Activated naive CD8-positive, alpha-beta T cell (primary cell): ENCODE measurements around the gene MMP17.

Experiments used
- H3K27ac Mint-ChIP-seq: one replicate; pipeline ENCODE4 v1.8.0; 2021; ENCODE audit warnings: mixed read lengths
- H3K27me3 Mint-ChIP-seq: one replicate; pipeline ENCODE4 v1.8.0; 2021; ENCODE audit warnings: mixed read lengths
- H3K36me3 Mint-ChIP-seq: one replicate; pipeline ENCODE4 v1.8.0; 2021; ENCODE audit warnings: mixed read lengths
- H3K4me1 Mint-ChIP-seq: one replicate; pipeline ENCODE4 v1.8.0; 2021; ENCODE audit warnings: low read depth, mixed read lengths
- H3K4me3 Mint-ChIP-seq: one replicate; pipeline ENCODE4 v1.8.0; 2021; ENCODE audit warnings: mild to moderate bottlenecking, mixed read lengths
- H3K9me3 Mint-ChIP-seq: one replicate; pipeline ENCODE4 v1.8.0; 2021; ENCODE audit warnings: low read depth, mixed read lengths

MMP17 gene

GRCh38 chr12:131815131-131815530 is 13.1 kb upstream of the MMP17 start:
- H3K4me3 Mint-ChIP-seq, result no peak overlapping the region
- peaks cover 6% of the 10 kb centered on the region for H3K9me3 Mint-ChIP-seq
- peaks cover 3% of the 10 kb centered on the region for H3K27me3 Mint-ChIP-seq
- H3K36me3 Mint-ChIP-seq, result peaks cover 8% of the 10 kb centered on the region
- no peaks in the 10 kb centered on the region for H3K4me1 Mint-ChIP-seq
- H3K27ac Mint-ChIP-seq, result no peak overlapping the region

- Mint-ChIP-seq H3K36me3 (peaks cover 8% of the 10 kb centered on the region), H3K4me1 (no peaks in the 10 kb centered on the region), H3K4me3 (no peak overlapping the region), H3K27ac (no peak overlapping the region), H3K27me3 (peaks cover 3% of the 10 kb centered on the region), H3K9me3 (peaks cover 6% of the 10 kb centered on the region)
Observed at GRCh38 chr12:131816495-131816894, 11.7 kb upstream of the MMP17 start.

- no peak overlapping the region for H3K27ac Mint-ChIP-seq
- H3K9me3 Mint-ChIP-seq, result peaks cover 6% of the 10 kb centered on the region
- H3K27me3 Mint-ChIP-seq, result peaks cover 3% of the 10 kb centered on the region
- no peak overlapping the region for H3K4me3 Mint-ChIP-seq
- H3K4me1 Mint-ChIP-seq, result no peaks in the 10 kb centered on the region
- peaks cover 3% of the 10 kb centered on the region for H3K36me3 Mint-ChIP-seq
Observed at GRCh38 chr12:131817241-131817640, 11.0 kb upstream of the MMP17 start.

DNA sequence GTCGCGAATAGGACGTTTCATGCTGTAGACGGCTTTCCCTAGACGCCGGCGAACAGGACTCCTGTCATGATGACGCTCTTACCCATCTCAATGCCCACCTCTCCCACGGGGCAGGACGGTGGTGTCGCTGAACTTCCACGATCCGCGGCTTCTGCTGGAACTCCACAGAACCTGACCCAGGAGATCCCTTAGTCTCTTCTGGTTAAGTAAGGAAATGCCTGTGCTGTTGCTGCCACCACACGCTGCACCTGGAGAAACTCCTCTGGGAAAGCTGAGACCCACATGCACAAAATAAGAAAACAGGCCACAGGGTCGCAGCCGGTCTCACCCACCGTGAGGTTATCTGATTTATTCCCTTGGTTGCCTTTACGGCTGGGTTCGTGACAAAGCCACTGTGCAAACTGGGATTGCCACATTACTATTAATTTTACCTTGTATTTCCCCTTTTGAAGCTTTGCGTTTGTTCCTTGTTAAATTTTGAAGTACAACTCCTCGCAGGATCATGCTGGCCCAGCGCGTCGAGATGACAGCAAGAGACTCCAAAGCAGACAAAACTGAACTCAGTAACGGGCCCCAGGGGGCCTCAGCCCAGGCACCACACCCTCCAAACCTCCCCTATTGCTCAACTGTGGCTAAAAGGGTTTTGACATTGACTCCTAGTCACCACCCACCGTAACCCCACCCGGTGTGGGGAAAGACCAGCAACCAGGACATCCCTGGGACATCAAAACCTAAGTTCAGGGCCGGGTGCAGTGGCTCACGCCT is 9.2 kb upstream of the MMP17 start:
- H3K4me3 Mint-ChIP-seq, result no peak overlapping the region
- no peaks in the 10 kb centered on the region for H3K4me1 Mint-ChIP-seq
- peaks cover 3% of the 10 kb centered on the region for H3K27me3 Mint-ChIP-seq
- H3K36me3 Mint-ChIP-seq, result no peaks in the 10 kb centered on the region
- H3K27ac Mint-ChIP-seq, result no peak overlapping the region
- H3K9me3 Mint-ChIP-seq, result no peaks in the 10 kb centered on the region

GRCh38 chr12:131824450-131824849 is 3.7 kb upstream of the MMP17 start:
- Mint-ChIP-seq H3K27me3 (peaks cover 12% of the 10 kb centered on the region), H3K36me3 (no peaks in the 10 kb centered on the region), H3K4me3 (no peak overlapping the region), H3K4me1 (peaks cover 6% of the 10 kb centered on the region), H3K9me3 (no peaks in the 10 kb centered on the region), H3K27ac (no peak overlapping the region)

DNA sequence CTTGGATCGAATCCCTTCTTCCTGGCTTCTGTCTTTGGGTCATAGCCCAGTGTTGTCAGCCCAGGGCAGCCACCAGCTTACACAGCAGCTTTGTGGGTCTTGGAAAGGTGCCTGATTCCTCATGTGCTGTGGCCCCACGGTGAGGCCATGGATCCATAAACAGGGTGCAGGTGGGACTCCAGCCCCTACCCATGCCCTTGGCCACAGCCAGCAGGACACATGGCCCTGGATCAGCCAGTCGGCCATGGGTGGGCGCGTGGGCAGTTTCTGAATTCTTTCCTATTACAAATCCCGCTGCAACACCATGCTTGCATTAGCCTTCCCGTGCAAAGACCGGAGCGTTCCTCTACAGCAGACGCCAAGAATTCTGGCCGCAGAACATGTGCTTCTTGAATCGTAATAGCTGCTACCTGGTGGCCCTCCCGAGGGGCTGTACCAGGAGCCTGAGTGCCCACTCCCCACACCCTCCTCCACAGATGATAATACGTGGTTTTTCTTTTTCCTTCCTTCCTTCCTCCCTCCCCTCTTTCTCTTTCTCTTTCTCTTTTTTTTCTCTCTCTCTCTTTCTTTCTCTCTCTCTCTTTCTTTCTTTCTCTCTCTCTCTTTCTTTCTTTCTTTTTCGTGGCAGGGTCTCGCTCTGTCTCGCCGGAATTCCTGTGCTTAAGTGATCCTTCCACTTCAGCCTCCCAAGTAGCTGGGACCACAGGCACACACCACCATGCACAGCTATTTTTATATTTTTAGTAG is 2.9 kb upstream of the MMP17 start:
- H3K9me3 Mint-ChIP-seq, result no peaks in the 10 kb centered on the region
- peaks cover 12% of the 10 kb centered on the region for H3K27me3 Mint-ChIP-seq
- H3K36me3 Mint-ChIP-seq, result no peaks in the 10 kb centered on the region
- H3K4me1 Mint-ChIP-seq, result peaks cover 6% of the 10 kb centered on the region
- no peak overlapping the region for H3K27ac Mint-ChIP-seq
- no peak overlapping the region for H3K4me3 Mint-ChIP-seq

- Mint-ChIP-seq H3K27me3 (peaks cover 12% of the 10 kb centered on the region), H3K9me3 (no peaks in the 10 kb centered on the region), H3K27ac (no peak overlapping the region), H3K36me3 (no peaks in the 10 kb centered on the region), H3K4me3 (peak overlapping the region; percentile 38), H3K4me1 (peaks cover 10% of the 10 kb centered on the region)
Observed at GRCh38 chr12:131826097-131826928, 1.9 kb upstream of the MMP17 start.

GRCh38 chr12:131828671-131829355 is 620 bp downstream of the MMP17 start:
- Mint-ChIP-seq H3K27ac (no peak overlapping the region), H3K9me3 (no peaks in the 10 kb centered on the region), H3K4me3 (peak overlapping the region; percentile 76), H3K4me1 (peaks cover 10% of the 10 kb centered on the region), H3K27me3 (peaks cover 17% of the 10 kb centered on the region), H3K36me3 (no peaks in the 10 kb centered on the region)

DNA sequence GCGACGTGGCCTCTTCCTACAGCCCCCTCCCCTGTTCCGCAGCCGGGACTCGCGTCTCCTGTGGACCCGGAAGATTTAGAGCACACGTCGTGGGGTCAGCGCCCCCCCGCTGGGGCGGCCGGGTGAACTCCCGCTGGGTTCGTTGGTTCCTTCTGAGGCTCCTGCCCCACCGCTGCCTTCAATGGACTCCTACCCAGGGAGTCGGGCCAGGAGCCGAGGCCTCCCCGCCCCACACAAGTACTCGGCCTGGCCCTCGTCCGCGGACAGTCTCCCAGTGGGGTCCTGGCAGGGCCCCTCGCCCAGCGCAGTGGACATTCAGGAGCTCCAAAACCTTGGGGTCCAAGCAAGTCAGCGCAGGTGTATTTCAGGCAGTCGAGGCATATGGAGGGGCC is 1.2 kb downstream of the MMP17 start:
- no peaks in the 10 kb centered on the region for H3K36me3 Mint-ChIP-seq
- H3K27me3 Mint-ChIP-seq, result peaks cover 17% of the 10 kb centered on the region
- peaks cover 10% of the 10 kb centered on the region for H3K4me1 Mint-ChIP-seq
- peak overlapping the region; percentile 76 for H3K4me3 Mint-ChIP-seq
- H3K27ac Mint-ChIP-seq, result no peak overlapping the region
- no peaks in the 10 kb centered on the region for H3K9me3 Mint-ChIP-seq

GRCh38 chr12:131829791-131830334 is 1.7 kb downstream of the MMP17 start:
- Mint-ChIP-seq H3K27ac (no peak overlapping the region), H3K4me3 (peak overlapping the region; percentile 76), H3K9me3 (no peaks in the 10 kb centered on the region), H3K36me3 (no peaks in the 10 kb centered on the region), H3K27me3 (peaks cover 16% of the 10 kb centered on the region), H3K4me1 (peaks cover 10% of the 10 kb centered on the region)

DNA sequence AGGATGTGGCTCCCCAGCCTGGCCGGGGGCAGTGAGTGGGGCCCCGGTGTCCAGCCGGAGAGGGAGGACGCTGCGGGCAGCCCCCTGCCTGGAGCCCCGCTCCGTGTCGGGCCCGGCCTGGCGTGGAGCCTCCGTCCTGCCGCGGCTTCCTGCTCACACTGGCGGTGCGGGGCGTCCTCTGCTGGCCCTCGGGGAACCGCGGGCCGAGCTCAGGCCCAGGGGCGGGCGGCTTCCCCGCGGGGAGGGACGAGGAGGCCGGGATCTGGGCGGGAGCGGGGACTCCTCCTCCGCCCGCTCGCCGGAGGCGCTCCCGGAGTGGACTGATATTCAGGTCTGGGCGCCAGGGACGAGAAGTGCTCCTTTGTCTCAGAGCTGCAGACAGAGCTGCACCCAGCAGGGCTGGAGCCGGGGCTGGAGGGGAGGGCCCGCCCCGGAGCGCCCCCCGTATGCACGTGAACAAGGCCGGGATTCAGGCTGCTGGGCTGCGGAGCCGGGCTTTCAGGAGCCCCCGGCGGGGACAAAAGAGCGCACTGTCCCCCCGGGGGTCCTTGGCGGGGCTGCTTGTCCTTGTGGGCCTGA is 2.2 kb downstream of the MMP17 start:
- H3K36me3 Mint-ChIP-seq, result no peaks in the 10 kb centered on the region
- H3K9me3 Mint-ChIP-seq, result no peaks in the 10 kb centered on the region
- H3K27me3 Mint-ChIP-seq, result peaks cover 16% of the 10 kb centered on the region

GRCh38 chr12:131830914-131831571 is 2.9 kb downstream of the MMP17 start:
- H3K27me3 Mint-ChIP-seq, result peaks cover 15% of the 10 kb centered on the region
- no peak overlapping the region for H3K27ac Mint-ChIP-seq
- peaks cover 10% of the 10 kb centered on the region for H3K4me1 Mint-ChIP-seq
- H3K4me3 Mint-ChIP-seq, result peak overlapping the region; percentile 72
- no peaks in the 10 kb centered on the region for H3K36me3 Mint-ChIP-seq
- H3K9me3 Mint-ChIP-seq, result no peaks in the 10 kb centered on the region

More for the DNA sequence above, 2.2 kb downstream of the MMP17 start:
- Mint-ChIP-seq H3K4me1 (peaks cover 10% of the 10 kb centered on the region), H3K4me3 (peak overlapping the region; percentile 72), H3K27ac (no peak overlapping the region)

GRCh38 chr12:131831635-131832041 is 3.4 kb downstream of the MMP17 start:
- Mint-ChIP-seq H3K4me3 (no peak overlapping the region), H3K27me3 (peaks cover 11% of the 10 kb centered on the region), H3K9me3 (no peaks in the 10 kb centered on the region), H3K36me3 (no peaks in the 10 kb centered on the region), H3K4me1 (peaks cover 10% of the 10 kb centered on the region), H3K27ac (no peak overlapping the region)
